ENCODE measurements around the gene INSYN2B.

Gene INSYN2B

GRCh38 chr5:169923988-169924387 lies 56.3 kb downstream of the INSYN2B start:
- DNase-seq (ENCODE audit: low read depth), result no peak
- TF ChIP-seq, protein P1, sequence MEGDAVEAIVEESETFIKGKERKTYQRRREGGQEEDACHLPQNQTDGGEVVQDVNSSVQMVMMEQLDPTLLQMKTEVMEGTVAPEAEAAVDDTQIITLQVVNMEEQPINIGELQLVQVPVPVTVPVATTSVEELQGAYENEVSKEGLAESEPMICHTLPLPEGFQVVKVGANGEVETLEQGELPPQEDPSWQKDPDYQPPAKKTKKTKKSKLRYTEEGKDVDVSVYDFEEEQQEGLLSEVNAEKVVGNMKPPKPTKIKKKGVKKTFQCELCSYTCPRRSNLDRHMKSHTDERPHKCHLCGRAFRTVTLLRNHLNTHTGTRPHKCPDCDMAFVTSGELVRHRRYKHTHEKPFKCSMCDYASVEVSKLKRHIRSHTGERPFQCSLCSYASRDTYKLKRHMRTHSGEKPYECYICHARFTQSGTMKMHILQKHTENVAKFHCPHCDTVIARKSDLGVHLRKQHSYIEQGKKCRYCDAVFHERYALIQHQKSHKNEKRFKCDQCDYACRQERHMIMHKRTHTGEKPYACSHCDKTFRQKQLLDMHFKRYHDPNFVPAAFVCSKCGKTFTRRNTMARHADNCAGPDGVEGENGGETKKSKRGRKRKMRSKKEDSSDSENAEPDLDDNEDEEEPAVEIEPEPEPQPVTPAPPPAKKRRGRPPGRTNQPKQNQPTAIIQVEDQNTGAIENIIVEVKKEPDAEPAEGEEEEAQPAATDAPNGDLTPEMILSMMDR (IDR thresholded peaks at IDR 0.05; ENCODE audit: insufficient read depth, low read depth, low read length, missing control alignments), result no peak
- no peak overlapping the region for H3K4me3 ChIP-seq (ENCODE audit: low read length)

DNA sequence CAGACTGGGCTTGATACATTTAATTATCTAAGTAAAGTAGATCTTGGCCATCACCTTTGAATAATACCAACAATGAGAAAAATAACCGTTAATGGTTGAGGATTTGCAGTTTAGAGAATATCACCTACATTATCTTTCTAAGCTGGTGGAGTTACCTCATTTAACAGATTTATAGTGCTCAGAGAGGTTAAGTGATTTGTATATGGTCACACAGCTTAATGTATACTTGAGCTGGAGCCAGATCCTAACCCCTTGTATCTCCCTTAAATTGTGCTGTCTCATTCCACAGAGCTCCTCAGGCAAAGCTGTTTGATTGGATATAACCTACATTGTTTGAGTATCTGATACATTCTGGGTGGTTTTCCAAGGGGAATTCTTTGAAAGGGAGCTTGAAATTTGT lies 57.8 kb downstream of the INSYN2B start:
- TF ChIP-seq, protein P1 (IDR thresholded peaks at IDR 0.05; ENCODE audit: insufficient read depth, low read depth, low read length, missing control alignments), result no peak
- no peak overlapping the region for H3K4me3 ChIP-seq (ENCODE audit: low read length)
- DNase-seq (ENCODE audit: low read depth), result no peak

- H3K4me3 ChIP-seq (ENCODE audit: low read length), result no peak overlapping the region
- no peak for DNase-seq (ENCODE audit: low read depth)
- TF ChIP-seq, protein P1 (IDR thresholded peaks at IDR 0.05; ENCODE audit: insufficient read depth, low read depth, low read length, missing control alignments), result no peak
These were observed 58.3 kb downstream of the INSYN2B start for GRCh38 chr5:169921949-169922348.

DNA sequence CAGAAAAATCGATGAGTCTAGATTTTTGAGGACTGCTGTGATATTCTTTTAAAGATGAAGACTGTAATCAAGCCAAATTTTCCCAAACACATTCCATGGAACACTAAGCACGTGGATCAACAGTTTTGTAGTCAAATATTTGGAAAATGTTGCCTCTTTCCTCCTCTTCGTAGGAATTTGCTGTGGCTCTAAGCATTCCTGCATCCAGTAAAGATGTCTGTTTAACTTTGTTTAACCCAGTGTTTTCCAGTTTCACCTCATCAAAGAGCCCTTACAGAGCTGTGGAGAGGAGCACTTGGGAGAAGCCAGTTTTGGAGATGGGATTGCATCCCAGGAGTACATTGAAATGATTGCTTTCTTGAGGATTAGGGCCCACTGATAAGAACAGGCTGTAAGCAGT lies 58.9 kb downstream of the INSYN2B start:
- H3K4me3 ChIP-seq (ENCODE audit: low read length), result no peak overlapping the region
- TF ChIP-seq, protein P1 (IDR thresholded peaks at IDR 0.05; ENCODE audit: insufficient read depth, low read depth, low read length, missing control alignments), result no peak
- no peak for DNase-seq (ENCODE audit: low read depth)

- H3K4me3 ChIP-seq (ENCODE audit: low read length), result no peak overlapping the region
- no peak for DNase-seq (ENCODE audit: low read depth)
- TF ChIP-seq, protein P1 (IDR thresholded peaks at IDR 0.05; ENCODE audit: insufficient read depth, low read depth, low read length, missing control alignments), result no peak
These were observed 59.8 kb downstream of the INSYN2B start for GRCh38 chr5:169920474-169920873.

GRCh38 chr5:169918228-169918627 lies 62.1 kb downstream of the INSYN2B start:
- DNase-seq (ENCODE audit: low read depth), result no peak
- TF ChIP-seq, protein P1 (IDR thresholded peaks at IDR 0.05; ENCODE audit: insufficient read depth, low read depth, low read length, missing control alignments), result no peak
- no peak overlapping the region for H3K4me3 ChIP-seq (ENCODE audit: low read length)

DNA sequence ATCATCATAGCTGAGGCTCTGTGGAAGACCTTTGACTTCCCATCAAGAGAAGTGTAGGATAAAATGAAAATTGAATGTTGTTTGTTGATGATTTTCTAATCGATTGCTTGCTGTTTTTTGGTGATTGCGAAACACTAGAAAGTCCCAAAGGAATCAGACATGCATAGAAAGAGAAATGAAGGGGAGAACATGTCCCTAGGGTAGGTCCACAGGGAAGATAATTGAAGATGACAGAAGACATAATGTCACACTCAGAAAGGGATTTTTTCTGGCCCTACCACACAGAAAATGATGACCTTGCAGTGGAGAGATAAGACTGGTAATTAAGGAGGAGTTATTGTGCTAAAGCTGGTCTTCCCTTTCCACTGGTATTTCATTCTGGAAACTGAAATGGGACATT lies 62.8 kb downstream of the INSYN2B start:
- TF ChIP-seq, protein P1 (IDR thresholded peaks at IDR 0.05; ENCODE audit: insufficient read depth, low read depth, low read length, missing control alignments), result no peak
- DNase-seq (ENCODE audit: low read depth), result no peak
- H3K4me3 ChIP-seq (ENCODE audit: low read length), result no peak overlapping the region

All from epithelial cell of esophagus (primary cell).